Osteoblast (primary cell): ENCODE data around the gene MAGEF1. TPM values are rescaled to one million over a fixed set of nuclear protein-coding genes. Genes with fewer than 3 reads are reported as not detected.
A peak's percentile ranks its signal among the peaks of the same experiment; 100 is the strongest.

Experiments
- DNase-seq: peaks from one replicate; pipeline ENCODE4 v3.0.0; 2011; ENCODE audit warnings: low spot score, mixed read lengths; ENCODE audit not compliant: insufficient read length; ENCODE audit errors: missing footprints
- H2AFZ ChIP-seq: 2 replicates; pipeline ENCODE4 v1.6.0; 2011; ENCODE audit warnings: mild to moderate bottlenecking, low read length
- H3K27ac ChIP-seq: 2 replicates; pipeline ENCODE4 v1.5.1; 2011; ENCODE audit warnings: mild to moderate bottlenecking, low read depth, low read length, moderate library complexity
- H3K27me3 ChIP-seq: 2 replicates; pipeline ENCODE4 v1.6.0; 2012; ENCODE audit warnings: mild to moderate bottlenecking, control low read depth, inconsistent platforms, low read length, moderate library complexity; ENCODE audit not compliant: insufficient read depth
- H3K36me3 ChIP-seq: 2 replicates; pipeline ENCODE4 v1.5.1; 2011; ENCODE audit warnings: mild to moderate bottlenecking, low read length, control low read depth, moderate library complexity; ENCODE audit not compliant: insufficient read depth
- H3K4me1 ChIP-seq: 2 replicates; pipeline ENCODE4 v1.5.1; 2011; ENCODE audit warnings: mild to moderate bottlenecking, low read length, control low read depth, moderate library complexity; ENCODE audit not compliant: insufficient read depth
- H3K4me2 ChIP-seq: 2 replicates; pipeline ENCODE4 v1.6.0; 2011; ENCODE audit warnings: mild to moderate bottlenecking, low read length; ENCODE audit not compliant: insufficient read depth
- H3K4me3 ChIP-seq: fragments of 200-600 bp; sonication (generic); 3 replicates; pipeline ENCODE4 v1.5.1; 2012; ENCODE audit warnings: mild to moderate bottlenecking, low read length, inconsistent platforms; ENCODE audit not compliant: insufficient read depth
- H3K79me2 ChIP-seq: 2 replicates; pipeline ENCODE4 v1.6.0; 2012; ENCODE audit warnings: mild to moderate bottlenecking, low read length, control low read depth, inconsistent platforms; ENCODE audit not compliant: insufficient read depth
- H3K9me3 ChIP-seq: 2 replicates; pipeline ENCODE4 v1.5.1; 2011; ENCODE audit warnings: low read depth, low read length, control low read depth
- H4K20me1 ChIP-seq: 2 replicates; pipeline ENCODE4 v1.6.0; 2012; ENCODE audit warnings: mild to moderate bottlenecking, low read length, control low read depth; ENCODE audit not compliant: insufficient read depth
- CTCF ChIP-seq: IDR thresholded peaks from 2 replicates; pipeline ENCODE4 v1.5.1; 2011; ENCODE audit warnings: mild to moderate bottlenecking, low read depth, low read length, moderate library complexity; ENCODE audit errors: extremely low read depth
- total RNA-seq: library from RNA; depleted of rRNA; stranded (reverse); fragments of >200 nt; gene quantifications from 2 replicates; pipeline ENCODE4 v1.2.3, GENCODE V29; 2012

The MAGEF1 gene
- total RNA-seq, 1 donor, result 18.8 TPM

DNA sequence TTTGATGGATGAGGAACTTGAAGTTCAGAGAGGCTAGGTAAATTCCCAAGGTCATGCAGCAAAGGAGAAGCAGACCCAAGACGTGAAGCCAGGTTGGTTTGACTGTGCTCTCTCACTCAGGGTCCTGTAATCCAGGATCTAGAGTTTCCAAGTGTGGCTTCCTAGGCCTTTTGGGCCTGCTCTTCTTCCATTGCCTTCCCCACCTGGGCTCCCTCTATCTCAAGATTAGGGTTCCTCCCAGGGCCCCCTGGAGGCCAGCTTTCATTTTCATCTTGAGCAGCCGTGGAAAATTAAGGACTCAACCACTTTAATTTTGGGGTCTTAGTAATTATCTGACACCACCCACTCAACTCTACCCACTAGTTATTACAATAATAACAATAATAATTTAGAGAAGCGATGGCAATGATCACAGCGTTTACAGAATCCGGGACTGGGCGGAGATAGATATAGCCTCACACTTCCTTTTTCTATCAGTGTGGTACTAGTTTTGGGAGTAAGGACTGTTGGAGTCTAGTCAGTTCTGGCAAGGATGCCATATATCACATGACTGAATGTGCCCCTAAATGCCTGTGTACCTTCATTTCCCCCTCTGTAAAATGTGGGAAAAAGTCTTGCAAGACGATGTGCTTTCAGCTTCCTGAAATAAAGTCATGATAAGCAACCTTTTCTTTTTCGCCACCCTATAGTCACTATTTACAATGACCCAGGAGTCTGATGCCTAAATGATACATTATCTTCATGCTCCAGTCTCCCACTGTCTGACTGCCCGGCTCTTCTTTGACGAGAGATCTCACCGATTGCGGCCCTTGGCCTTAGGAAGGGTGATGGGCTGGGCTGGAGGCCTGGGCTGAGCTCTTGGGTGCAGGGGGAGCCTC, 30.2 kb upstream of the MAGEF1 start:
- H3K4me3 ChIP-seq, result no peak overlapping the region
- no peak overlapping the region for H2AFZ ChIP-seq
- no peaks in the 10 kb centered on the region for H3K9me3 ChIP-seq
- peaks cover 21% of the 10 kb centered on the region for H3K4me1 ChIP-seq
- no peak for DNase-seq
- no peak overlapping the region for H3K27ac ChIP-seq
- H3K27me3 ChIP-seq, result no peaks in the 10 kb centered on the region
- H3K36me3 ChIP-seq, result no peaks in the 10 kb centered on the region
- H3K79me2 ChIP-seq, result no peaks in the 10 kb centered on the region
- no peak for TF ChIP-seq CTCF
- no peaks in the 10 kb centered on the region for H4K20me1 ChIP-seq
- H3K4me2 ChIP-seq, result no peak overlapping the region

DNA sequence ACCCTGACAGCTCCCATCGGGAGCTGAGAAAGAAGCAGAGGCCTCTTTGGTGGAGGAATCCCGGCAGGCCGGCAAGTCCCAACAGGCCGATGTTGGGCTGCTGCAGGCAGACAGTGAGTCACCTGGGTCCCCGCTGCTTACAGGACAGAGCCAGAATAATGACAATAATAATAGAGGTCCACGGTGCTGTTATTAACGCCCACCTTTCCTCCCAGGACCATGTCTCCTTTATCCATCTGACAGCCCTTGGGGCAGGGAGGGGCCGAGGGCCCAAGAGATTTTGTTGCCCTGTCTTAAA, 29.3 kb upstream of the MAGEF1 start:
- TF ChIP-seq CTCF, result no peak
- no peaks in the 10 kb centered on the region for H3K36me3 ChIP-seq
- peaks cover 21% of the 10 kb centered on the region for H3K4me1 ChIP-seq
- H3K27me3 ChIP-seq, result no peaks in the 10 kb centered on the region
- no peak for DNase-seq
- no peak overlapping the region for H2AFZ ChIP-seq
- H3K27ac ChIP-seq, result no peak overlapping the region
- no peaks in the 10 kb centered on the region for H3K9me3 ChIP-seq
- H3K4me3 ChIP-seq, result no peak overlapping the region
- H4K20me1 ChIP-seq, result no peaks in the 10 kb centered on the region
- H3K79me2 ChIP-seq, result no peaks in the 10 kb centered on the region
- no peak overlapping the region for H3K4me2 ChIP-seq

GRCh38 chr3:184740509-184741258, 28.8 kb upstream of the MAGEF1 start:
- Histone ChIP-seq H3K27ac (no peak overlapping the region), H3K4me3 (peak overlapping the region; percentile 28), H2AFZ (peak overlapping the region; percentile 56), H3K9me3 (no peaks in the 10 kb centered on the region), H3K4me2 (peak overlapping the region; percentile 27), H3K79me2 (no peaks in the 10 kb centered on the region), H3K36me3 (no peaks in the 10 kb centered on the region), H3K4me1 (peaks cover 21% of the 10 kb centered on the region), H3K27me3 (no peaks in the 10 kb centered on the region), H4K20me1 (no peaks in the 10 kb centered on the region)
- no peak for TF ChIP-seq CTCF
- peak; percentile 94 for DNase-seq
